Activated CD8-positive, alpha-beta memory T cell treated with anti-CD3 and anti-CD28 coated beads, Interleukin-2, amount 50 U/mL, for 48 hours (primary cell): ENCODE measurements around the gene MESP1.
A peak's percentile ranks its signal among the peaks of the same experiment; 100 is the strongest.

Experiments
- DNase-seq: peaks from one replicate; pipeline ENCODE4 v3.0.0-alpha.2; 2020

Gene MESP1

DNA sequence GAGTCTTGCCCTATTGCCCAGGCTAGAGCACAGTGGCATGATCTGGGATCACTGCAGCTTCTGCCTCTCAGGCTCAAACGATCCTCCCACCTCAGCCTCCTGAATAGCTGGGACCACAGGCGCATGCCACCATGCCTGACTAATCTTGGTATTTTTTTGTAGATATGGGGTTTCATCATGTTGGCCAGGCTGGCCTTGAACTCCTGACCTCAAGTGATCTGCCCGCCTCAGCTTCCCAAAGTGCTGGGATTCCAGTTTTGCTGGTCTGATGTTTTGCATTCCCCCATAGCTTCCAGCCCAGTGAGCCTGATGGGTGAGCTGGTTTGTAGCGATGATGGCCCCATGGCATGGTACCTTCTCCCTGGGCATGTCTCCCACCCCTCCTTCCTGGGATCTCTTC, 4.7 kb upstream of the MESP1 start:
- DNase-seq: no peak

GRCh38 chr15:89754361-89755154, 3.5 kb upstream of the MESP1 start:
- DNase-seq: no peak

DNA sequence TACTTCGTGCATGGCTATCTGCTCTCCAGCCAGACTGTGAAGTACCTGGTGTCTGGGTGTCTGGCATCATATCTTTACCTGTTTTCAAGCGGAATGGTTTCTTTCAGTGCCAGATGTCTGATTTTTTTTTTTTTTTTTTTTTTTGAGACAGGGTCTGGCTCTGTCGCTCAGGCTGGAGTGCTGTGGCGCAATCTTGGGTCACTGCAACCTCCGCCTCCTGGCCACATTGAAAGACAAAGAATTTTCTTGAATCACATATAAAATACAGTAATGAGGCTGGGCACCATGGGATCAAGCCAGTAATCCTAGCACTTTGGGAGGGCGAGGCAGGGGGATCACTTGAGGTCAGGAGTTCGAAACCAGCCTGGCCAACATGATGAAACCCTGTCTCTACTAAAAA, 2.8 kb upstream of the MESP1 start:
- no peak for DNase-seq

GRCh38 chr15:89751748-89752147, 699 bp upstream of the MESP1 start:
- no peak for DNase-seq

DNA sequence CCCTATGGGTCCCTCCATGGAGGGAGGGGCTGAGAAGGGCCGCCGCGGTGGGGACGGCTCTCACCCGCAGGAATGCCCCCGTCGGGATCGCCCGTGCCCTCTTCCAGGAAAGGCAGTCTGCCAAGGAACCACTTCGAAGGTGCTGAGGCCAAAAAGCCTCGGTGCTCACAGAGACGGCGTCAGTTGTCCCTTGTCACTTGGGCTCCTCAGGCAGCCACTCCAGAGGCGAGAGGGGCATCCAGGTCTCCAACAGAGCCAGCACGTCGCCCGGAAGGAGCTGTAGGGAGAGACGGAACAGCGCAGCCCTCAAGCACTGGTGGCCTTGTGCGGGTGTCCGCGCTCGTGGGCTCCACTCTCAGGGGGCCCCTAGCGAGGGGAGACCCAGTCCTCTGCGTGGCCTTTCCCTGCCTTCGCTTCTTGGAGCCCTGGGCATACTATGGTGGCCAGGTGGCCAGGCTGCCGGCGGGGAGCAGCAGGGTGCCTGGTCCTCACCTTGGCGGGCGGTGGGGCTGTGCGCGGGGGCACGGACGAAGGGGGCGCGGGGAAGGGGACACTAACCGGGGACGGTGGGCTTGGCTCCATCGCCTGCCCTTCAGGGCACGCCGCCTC, 994 bp downstream of the MESP1 start:
- DNase-seq: peak; percentile 66

DNA sequence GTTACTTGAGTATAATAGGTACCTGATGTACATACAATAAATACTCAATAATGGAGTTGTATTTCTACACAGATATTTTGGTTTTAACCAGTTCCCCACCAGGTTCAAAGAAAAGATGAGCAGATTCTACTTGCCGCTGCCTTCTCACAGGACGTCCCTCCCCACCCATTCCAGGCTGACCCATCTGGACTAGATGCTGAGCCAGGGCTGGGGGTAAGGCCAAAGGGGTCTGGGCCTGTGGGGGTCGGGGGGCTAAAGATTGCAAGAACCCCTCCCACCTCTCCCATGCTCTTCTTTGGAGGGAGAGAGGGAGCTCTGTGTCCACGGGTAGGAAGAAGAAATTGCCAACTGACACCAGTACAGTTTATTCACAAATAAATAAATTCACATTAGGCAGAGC, 1.5 kb downstream of the MESP1 start:
- no peak for DNase-seq

GRCh38 chr15:89749054-89749453, 2.0 kb downstream of the MESP1 start:
- DNase-seq: no peak

DNA sequence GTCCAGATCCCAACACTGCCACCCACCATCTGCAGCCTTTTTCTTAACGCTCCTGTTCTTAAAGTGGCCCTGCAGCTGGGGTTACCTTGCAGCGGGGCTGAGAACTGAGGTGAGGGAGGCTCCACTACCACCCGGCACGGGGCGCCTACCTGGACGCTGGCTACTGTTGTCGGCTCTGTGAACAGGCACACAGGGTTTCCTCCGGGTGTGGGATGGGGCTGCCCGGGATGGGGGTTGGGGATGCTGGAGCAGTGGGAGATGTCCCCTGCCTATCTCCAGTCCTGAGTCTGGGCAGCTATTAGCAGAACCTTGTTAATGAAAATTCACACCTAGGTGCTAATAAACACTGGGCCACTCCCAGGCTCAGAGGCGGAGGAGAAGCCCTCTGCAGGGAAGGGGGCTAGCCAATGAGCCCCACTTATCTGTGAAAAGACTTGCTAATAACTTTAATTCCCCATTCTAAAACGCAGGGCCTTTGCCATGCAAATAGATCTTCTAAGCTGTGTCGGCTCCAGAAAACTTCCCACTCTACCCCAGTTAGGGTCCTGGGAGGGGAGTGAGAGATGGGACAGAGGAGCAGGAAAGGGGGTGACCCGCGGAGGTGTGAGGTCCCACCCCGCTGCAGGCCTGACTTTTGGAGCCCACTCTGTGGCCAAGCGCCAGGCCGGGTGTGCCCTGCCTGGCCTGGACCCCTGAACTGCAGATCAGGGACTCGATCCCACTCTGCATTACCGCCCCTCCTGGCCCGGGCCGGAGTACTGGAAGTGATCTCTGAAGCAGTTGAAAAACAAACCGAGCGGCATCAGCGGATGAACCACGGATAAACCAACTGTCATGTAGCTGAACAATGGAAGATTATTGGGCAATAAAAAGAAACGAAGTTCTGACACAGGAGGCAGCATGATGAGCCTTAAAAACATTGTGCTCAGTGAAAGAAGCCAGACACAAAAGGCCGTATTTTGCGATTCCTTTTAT, 3.1 kb downstream of the MESP1 start:
- no peak for DNase-seq

- DNase-seq: no peak
Observed at GRCh38 chr15:89746386-89746780, 4.7 kb downstream of the MESP1 start.

DNA sequence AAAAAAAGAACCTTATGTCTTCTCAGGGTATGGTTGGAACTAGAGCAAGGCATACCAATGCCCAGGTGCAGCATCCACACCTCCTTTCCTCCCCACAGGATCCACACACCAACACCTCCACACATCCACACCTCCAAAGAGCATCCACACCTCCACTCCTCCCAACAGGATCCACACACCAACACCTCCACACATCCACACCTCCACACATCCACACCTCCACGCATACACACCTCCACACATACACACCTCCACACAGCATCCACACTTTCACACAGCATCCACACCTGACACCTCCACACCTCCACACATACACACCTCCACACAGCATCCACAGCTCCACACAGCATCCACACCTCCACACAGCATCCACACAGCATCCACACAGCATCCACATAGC, 5.3 kb downstream of the MESP1 start:
- DNase-seq: no peak

- DNase-seq: no peak
Observed at GRCh38 chr15:89745131-89745530, 5.9 kb downstream of the MESP1 start.

DNA sequence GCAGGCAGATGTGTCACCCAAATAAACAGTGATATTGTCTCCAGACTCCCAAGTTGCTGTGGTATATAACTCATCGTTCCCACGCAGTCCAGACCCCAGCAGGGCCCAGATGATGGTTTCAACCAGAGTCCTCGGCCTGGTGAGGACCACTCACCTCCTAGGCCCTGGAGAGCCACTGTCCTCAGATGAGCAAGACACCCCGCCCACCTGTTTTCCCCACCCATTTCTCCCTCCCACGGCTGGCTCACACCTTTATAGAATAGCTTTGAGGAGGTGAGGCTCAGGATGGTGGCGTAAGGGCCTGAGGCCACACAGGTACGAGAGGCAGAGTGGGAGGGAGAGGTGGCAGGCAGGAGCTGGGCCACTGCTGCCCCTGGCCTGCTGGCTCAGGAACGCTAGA, 7.5 kb downstream of the MESP1 start:
- no peak for DNase-seq

DNA sequence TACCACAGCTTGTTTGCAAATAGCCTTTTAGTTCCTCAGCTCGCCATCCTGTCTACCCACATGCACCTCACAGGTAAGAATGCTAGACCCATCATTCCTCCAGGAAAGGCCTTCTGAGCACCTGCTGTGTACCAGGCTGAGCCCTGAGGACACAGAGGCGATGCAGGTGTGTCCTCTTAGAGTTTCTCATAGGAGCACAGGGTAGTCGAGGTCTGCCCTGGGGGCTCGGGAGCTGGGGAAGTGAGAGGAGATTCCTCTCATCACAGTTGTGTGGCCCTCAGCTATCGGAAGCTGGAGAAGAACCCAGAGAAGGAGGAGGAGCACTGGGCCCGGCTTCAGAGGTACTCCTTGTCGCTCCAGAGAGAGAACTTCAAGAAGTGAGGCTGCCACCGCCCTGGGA, 8.0 kb downstream of the MESP1 start:
- DNase-seq: no peak

GRCh38 chr15:89740137-89740536, 10.9 kb downstream of the MESP1 start:
- peak; percentile 65 for DNase-seq

- peak; percentile 17 for DNase-seq
Observed at GRCh38 chr15:89735773-89736172, 15.3 kb downstream of the MESP1 start.

DNA sequence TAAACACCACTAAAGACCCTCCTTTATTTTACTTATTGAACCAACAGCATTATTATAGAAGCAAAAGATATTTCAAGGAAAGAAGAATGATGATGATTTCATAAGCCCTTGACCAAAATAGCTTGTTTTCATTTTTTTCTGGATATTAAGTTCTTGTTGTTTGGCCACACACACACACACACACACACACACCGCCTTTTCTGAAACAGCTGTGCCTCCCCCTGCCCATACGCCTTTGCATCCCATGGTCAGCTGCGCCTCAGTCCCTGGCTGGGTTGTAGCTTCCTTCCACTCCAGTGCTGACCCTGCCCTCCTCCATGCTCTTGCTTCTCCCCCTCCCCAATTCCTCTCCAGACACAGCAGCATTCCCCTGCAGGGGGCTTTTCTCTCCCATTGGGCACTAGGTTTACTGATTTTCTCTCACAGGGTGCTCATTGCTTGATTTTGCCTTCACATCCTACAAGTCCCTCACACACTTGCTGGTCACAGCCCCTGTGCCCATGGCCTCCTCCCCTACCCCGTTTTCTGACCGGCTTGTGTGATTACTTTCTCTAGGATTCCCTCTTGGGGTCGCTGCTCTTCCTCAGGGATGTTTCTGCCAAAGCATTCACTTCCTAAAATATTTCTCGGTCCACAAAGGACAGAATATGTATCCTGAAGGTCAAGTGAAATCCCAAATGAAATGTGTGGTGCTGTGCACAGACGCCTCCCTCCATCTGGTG, 18.4 kb downstream of the MESP1 start:
- DNase-seq: no peak

- no peak for DNase-seq
Observed at GRCh38 chr15:89731275-89731674, 19.8 kb downstream of the MESP1 start.

GRCh38 chr15:89728254-89728653, 22.8 kb downstream of the MESP1 start:
- DNase-seq: no peak

DNA sequence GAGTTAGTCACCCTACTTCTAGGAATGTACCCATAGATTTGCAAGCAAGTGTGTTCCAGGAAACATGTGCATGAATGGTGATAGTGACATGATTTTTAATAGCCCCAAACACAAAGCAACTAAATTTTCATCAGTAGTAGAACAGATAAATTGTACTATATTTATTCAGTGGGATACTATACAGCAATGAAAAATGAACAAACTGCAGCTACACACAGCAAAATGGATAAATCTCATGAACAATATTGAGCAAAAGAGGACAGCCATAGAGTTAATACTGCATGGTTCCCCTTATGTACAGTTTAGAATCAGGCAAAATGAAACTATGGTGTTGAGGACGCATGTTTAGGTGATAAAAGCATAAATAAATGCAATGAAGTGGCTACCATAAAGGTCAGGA, 26.0 kb downstream of the MESP1 start:
- no peak for DNase-seq

DNA sequence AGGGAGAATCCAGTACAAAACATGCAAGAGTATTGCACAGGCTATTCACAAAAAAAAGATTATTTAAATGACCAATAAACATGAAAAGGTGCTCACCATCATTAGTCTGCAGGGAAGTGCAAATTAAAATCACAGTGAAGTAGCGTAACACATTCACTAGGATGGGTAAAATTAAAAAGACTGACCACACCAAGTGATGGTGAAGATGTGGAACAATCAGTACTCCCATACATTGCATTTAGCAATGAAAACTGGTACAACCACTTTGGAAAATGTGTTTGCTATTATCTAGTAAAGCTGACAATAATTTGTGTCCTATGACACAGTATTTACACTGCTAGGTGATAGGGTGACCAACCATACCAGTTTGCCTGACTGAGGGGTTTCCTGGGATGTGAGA, 26.4 kb downstream of the MESP1 start:
- DNase-seq: no peak

DNA sequence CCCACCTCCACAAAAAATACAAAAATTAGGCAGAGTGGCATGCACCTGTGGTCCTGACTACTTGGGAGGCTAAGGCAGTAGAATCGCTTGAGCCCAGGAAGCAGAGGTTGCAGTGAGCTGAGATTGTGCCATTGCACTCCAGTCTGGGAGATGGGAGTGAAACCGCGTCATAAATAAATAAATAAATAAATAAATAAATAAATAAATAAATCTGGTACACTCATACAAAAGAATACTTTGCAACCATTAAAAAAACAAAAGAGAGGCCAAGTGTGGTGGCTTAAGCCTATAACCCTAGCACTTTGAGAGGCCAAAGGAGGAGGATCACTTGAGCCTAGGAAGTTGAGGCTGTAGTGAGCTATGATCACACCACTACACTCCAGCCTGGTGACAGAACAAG, 28.0 kb downstream of the MESP1 start:
- no peak for DNase-seq

DNA sequence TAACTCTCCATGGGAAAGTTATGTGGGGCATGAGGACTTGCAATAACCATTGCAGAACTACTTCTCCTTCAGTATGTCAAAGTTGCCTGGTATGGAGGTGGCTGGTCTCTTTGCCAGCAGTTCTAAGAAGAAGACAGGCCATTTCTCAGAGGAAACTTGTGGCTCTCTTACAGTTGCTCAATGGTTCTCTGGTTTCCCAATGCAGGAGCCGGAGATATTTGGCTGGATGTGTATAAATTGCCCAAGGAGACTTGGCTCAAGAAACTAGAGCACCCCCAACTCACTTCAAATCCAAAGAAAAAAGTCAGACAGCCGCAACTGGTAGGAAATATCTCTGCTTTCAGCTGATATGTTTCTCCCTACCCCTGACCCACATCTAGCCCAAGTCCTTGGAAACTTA, 36.3 kb downstream of the MESP1 start:
- DNase-seq: no peak

- no peak for DNase-seq
Observed at GRCh38 chr15:89707577-89707976, 43.5 kb downstream of the MESP1 start.
